Keratinocyte (primary cell): Measurements from ENCODE around the gene C1RL. TPM values are rescaled to one million over a fixed set of nuclear protein-coding genes. Genes with fewer than 3 reads are reported as not detected.

Experiments used
- DNase-seq: peaks from one replicate; pipeline ENCODE4 v3.0.0-alpha.2; 2011; ENCODE audit warnings: low read depth, missing footprints, low spot score
- FAIRE-seq: peaks from 2 replicates; lab custom pipeline; 2011; peaks lifted over from hg19 to GRCh38; lab: Jason Lieb, UNC
- H2AFZ ChIP-seq: 2 replicates; pipeline ENCODE4 v1.6.0; 2012; ENCODE audit warnings: low read length, control low read depth, inconsistent platforms; ENCODE audit not compliant: control insufficient read depth
- H3K27ac ChIP-seq: 2 replicates; pipeline ENCODE4 v1.5.1; 2011; ENCODE audit warnings: low read length; ENCODE audit not compliant: control insufficient read depth, insufficient read depth
- H3K27me3 ChIP-seq: 3 replicates; pipeline ENCODE4 v1.6.0; 2011; ENCODE audit warnings: low read length; ENCODE audit not compliant: control insufficient read depth, insufficient read depth; ENCODE audit errors: extremely low read depth
- H3K36me3 ChIP-seq, 2 experiments: 2 replicates in 1 of 2; 3 replicates in 1 of 2; pipeline ENCODE4 v1.5.1; 2011; ENCODE audit warnings: low read length in 2 of 2, mild to moderate bottlenecking in 1 of 2; ENCODE audit not compliant: control insufficient read depth in 2 of 2, insufficient read depth in 2 of 2; ENCODE audit errors: extremely low read depth in 1 of 2
- H3K4me1 ChIP-seq: 3 replicates; pipeline ENCODE4 v1.5.1; 2011; ENCODE audit warnings: low read length; ENCODE audit not compliant: control insufficient read depth, insufficient read depth; ENCODE audit errors: extremely low read depth
- H3K4me2 ChIP-seq: 3 replicates; pipeline ENCODE4 v1.6.0; 2011; ENCODE audit warnings: low read depth, low read length; ENCODE audit not compliant: control insufficient read depth, insufficient read depth; ENCODE audit errors: extremely low read depth
- H3K4me3 ChIP-seq, 3 experiments: fragments of 200-600 bp in 1 of 3; sonication (generic) in 1 of 3; 2 replicates in 2 of 3; 3 replicates in 1 of 3; pipeline ENCODE4 v1.5.1; 2011 to 2016; ENCODE audit warnings: low read length in 3 of 3, mild to moderate bottlenecking in 3 of 3, control low read depth in 2 of 3, inconsistent platforms in 1 of 3, low read depth in 1 of 3, mixed read lengths in 1 of 3, mixed run types in 1 of 3, moderate library complexity in 1 of 3; ENCODE audit not compliant: control insufficient read depth in 2 of 3, insufficient read depth in 2 of 3; ENCODE audit errors: extremely low read depth in 1 of 3
- H3K79me2 ChIP-seq: 2 replicates; pipeline ENCODE4 v1.6.0; 2012; ENCODE audit warnings: low read length; ENCODE audit not compliant: control insufficient read depth, insufficient read depth
- H3K9ac ChIP-seq: 3 replicates; pipeline ENCODE4 v1.6.0; 2011; ENCODE audit warnings: low read length; ENCODE audit not compliant: control insufficient read depth, insufficient read depth; ENCODE audit errors: extremely low read depth
- H3K9me1 ChIP-seq: 3 replicates; pipeline ENCODE4 v1.6.0; 2011; ENCODE audit warnings: low read length; ENCODE audit not compliant: control insufficient read depth, insufficient read depth; ENCODE audit errors: extremely low read depth
- H3K9me3 ChIP-seq: 2 replicates; pipeline ENCODE4 v1.5.1; 2012; ENCODE audit warnings: low read depth, low read length; ENCODE audit not compliant: control insufficient read depth
- H4K20me1 ChIP-seq: 3 replicates; pipeline ENCODE4 v1.6.0; 2011; ENCODE audit warnings: low read length; ENCODE audit not compliant: control insufficient read depth, insufficient read depth; ENCODE audit errors: extremely low read depth
- CTCF ChIP-seq, 3 experiments: IDR thresholded peaks in 1 of 3; conservative IDR thresholded peaks in 1 of 3; optimal IDR thresholded peaks in 1 of 3; 2 replicates in 2 of 3; 3 replicates in 1 of 3; pipeline versions ENCODE3 to v1.5.1; 2011; ENCODE audit warnings: low read length in 3 of 3, mild to moderate bottlenecking in 3 of 3, moderate library complexity in 2 of 3, control low read depth in 1 of 3, inconsistent platforms in 1 of 3; ENCODE audit not compliant: insufficient read depth in 2 of 3; ENCODE audit errors: extremely low read depth in 1 of 3
- EZH2 ChIP-seq: IDR thresholded peaks from one replicate; pipeline ENCODE4 v1.6.1; 2012; ENCODE audit warnings: inconsistent platforms, mild to moderate bottlenecking, low read length, moderate library complexity
- dilution Hi-C: fragments of 300-500 bp; cut with MboI; formaldehyde crosslinking; loops from one replicate; pipeline ENCODE4 v1.7.0; 2020; ENCODE audit warnings: low sequenced_read_pairs; ENCODE audit not compliant: extremely low pct_ligation_motif_present
- polyA plus RNA-seq, 5 experiments: library from polyadenylated mRNA; depleted of rRNA in 3 of 5; stranded (reverse) in 3 of 5; stranded (forward) in 1 of 5; unstranded in 1 of 5; fragments of >200 nt; gene quantifications; 1 replicate in 1 of 5; 2 replicates in 3 of 5; 3 replicates in 1 of 5; pipeline versions ENCODE4 v1.2.1 to v1.2.3, GENCODE V29; 2011 to 2012; ENCODE audit warnings: missing spikeins in 2 of 5, low read depth in 1 of 5, low replicate concordance in 1 of 5

The C1RL gene
- polyA plus RNA-seq, 1 donor (not counting 4 experiments of a cell fraction or from before 2014, with no cell fraction given): 9.3 TPM

GRCh38 chr12:7073946-7074345, 35.1 kb downstream of the C1RL start:
- dilution Hi-C loops: no loop called here
- FAIRE-seq (no peak), DNase-seq (no peak)
- no peaks in the 10 kb centered on the region for H4K20me1 ChIP-seq
- H3K79me2 ChIP-seq: no peaks in the 10 kb centered on the region
- no peak overlapping the region for H3K4me2 ChIP-seq
- H2AFZ ChIP-seq: no peak overlapping the region
- H3K4me3 ChIP-seq: no peak overlapping the region
- H3K9me1 ChIP-seq: peaks cover under 1% of the 10 kb centered on the region
- TF ChIP-seq CTCF (optimal IDR thresholded peaks at IDR 0.05 in 1 of 3, IDR thresholded peaks at IDR 0.05 in 1 of 3, conservative IDR thresholded peaks at IDR 0.05 in 1 of 3; ENCODE audit: extremely low read depth in 1 of 3, insufficient read depth in 2 of 3, low read length in 3 of 3) (no peak), EZH2 (no peak)
- no peaks in the 10 kb centered on the region for H3K9me3 ChIP-seq
- no peaks in the 10 kb centered on the region for H3K27me3 ChIP-seq
- no peaks in the 10 kb centered on the region for H3K36me3 ChIP-seq
- peaks cover 8% of the 10 kb centered on the region for H3K4me1 ChIP-seq
- H3K9ac ChIP-seq: no peak overlapping the region
- H3K27ac ChIP-seq: no peak overlapping the region

GRCh38 chr12:7072554-7072953, 36.5 kb downstream of the C1RL start:
- Histone ChIP-seq H3K27ac (no peak overlapping the region), H3K27me3 (no peaks in the 10 kb centered on the region), H3K9ac (no peak overlapping the region), H3K4me3 (no peak overlapping the region), H3K4me1 (peaks cover 13% of the 10 kb centered on the region), H3K9me3 (no peaks in the 10 kb centered on the region), H2AFZ (no peak overlapping the region), H3K79me2 (no peaks in the 10 kb centered on the region), H3K36me3 (no peaks in the 10 kb centered on the region), H3K9me1 (peaks cover 2% of the 10 kb centered on the region), H4K20me1 (no peaks in the 10 kb centered on the region), H3K4me2 (no peak overlapping the region)
- DNase-seq (no peak), FAIRE-seq (no peak)
- dilution Hi-C loops: no loop called here
- TF ChIP-seq CTCF (optimal IDR thresholded peaks at IDR 0.05 in 1 of 3, IDR thresholded peaks at IDR 0.05 in 1 of 3, conservative IDR thresholded peaks at IDR 0.05 in 1 of 3; ENCODE audit: extremely low read depth in 1 of 3, insufficient read depth in 2 of 3, low read length in 3 of 3) (no peak), EZH2 (no peak)
